Measurements from ENCODE around the gene RBM8A.
"Not testable (repeated sequence)": the region's sequence is repeated elsewhere in the genome, so short reads cannot be mapped to it uniquely, and the experiment has no call there.

Gene RBM8A

GRCh38 chr1:145956781-145957442, 29.6 kb upstream of the RBM8A start:
- DNase-seq (ENCODE audit: low read depth, low spot score): no peak

GRCh38 chr1:145956361-145956760, 29.1 kb upstream of the RBM8A start:
- no peak for DNase-seq (ENCODE audit: low read depth, low spot score)

GRCh38 chr1:145955436-145955835, 28.2 kb upstream of the RBM8A start:
- no peak for DNase-seq (ENCODE audit: low read depth, low spot score)

- no peak for DNase-seq (ENCODE audit: low read depth, low spot score)
Observed at GRCh38 chr1:145953861-145954260, 26.6 kb upstream of the RBM8A start.

- no peak for DNase-seq (ENCODE audit: low read depth, low spot score)
Observed at GRCh38 chr1:145952903-145953302, 25.6 kb upstream of the RBM8A start.

GRCh38 chr1:145951526-145951925, 24.2 kb upstream of the RBM8A start:
- no peak for DNase-seq (ENCODE audit: low read depth, low spot score)

- DNase-seq (ENCODE audit: low read depth, low spot score): no peak
Observed at GRCh38 chr1:145949219-145949618, 21.9 kb upstream of the RBM8A start.

- DNase-seq (ENCODE audit: low read depth, low spot score): no peak
Observed at GRCh38 chr1:145947551-145947950, 20.3 kb upstream of the RBM8A start.

GRCh38 chr1:145946477-145946986, 19.2 kb upstream of the RBM8A start:
- DNase-seq (ENCODE audit: low read depth, low spot score): no peak

- DNase-seq (ENCODE audit: low read depth, low spot score): no peak
Observed at GRCh38 chr1:145944532-145944931, 17.2 kb upstream of the RBM8A start.

- no peak for DNase-seq (ENCODE audit: low read depth, low spot score)
Observed at GRCh38 chr1:145942871-145943270, 15.6 kb upstream of the RBM8A start.

- DNase-seq (ENCODE audit: low read depth, low spot score): no peak
Observed at GRCh38 chr1:145942405-145942804, 15.1 kb upstream of the RBM8A start.

- no peak for DNase-seq (ENCODE audit: low read depth, low spot score)
Observed at GRCh38 chr1:145937436-145937835, 10.2 kb upstream of the RBM8A start.

GRCh38 chr1:145936247-145936646, 9.0 kb upstream of the RBM8A start:
- no peak for DNase-seq (ENCODE audit: low read depth, low spot score)

GRCh38 chr1:145935708-145936107, 8.4 kb upstream of the RBM8A start:
- no peak for DNase-seq (ENCODE audit: low read depth, low spot score)

GRCh38 chr1:145932522-145933009, 5.3 kb upstream of the RBM8A start:
- not testable (repeated sequence) for DNase-seq (ENCODE audit: low read depth, low spot score)

- DNase-seq (ENCODE audit: low read depth, low spot score): no peak
Observed at GRCh38 chr1:145927916-145928643, 796 bp upstream of the RBM8A start.

- DNase-seq (ENCODE audit: low read depth, low spot score): no peak
Observed at GRCh38 chr1:145926686-145927062, 610 bp downstream of the RBM8A start.

- DNase-seq (ENCODE audit: low read depth, low spot score): no peak
Observed at GRCh38 chr1:145922266-145922665, 5.0 kb downstream of the RBM8A start.

- not testable (repeated sequence) for DNase-seq (ENCODE audit: low read depth, low spot score)
Observed at GRCh38 chr1:145920297-145920696, 7.0 kb downstream of the RBM8A start.

GRCh38 chr1:145918992-145919939, 8.0 kb downstream of the RBM8A start:
- DNase-seq (ENCODE audit: low read depth, low spot score): no peak
